Measurements from ENCODE around the gene ZNF813.

Gene ZNF813

GRCh38 chr19:53518121-53518520 lies 50.6 kb downstream of the ZNF813 start:
- no peak overlapping the region for H3K4me2 ChIP-seq (ENCODE audit: low read depth, low read length, poor library complexity, severe bottlenecking)
- no peak overlapping the region for H3K4me3 ChIP-seq (ENCODE audit: low read length, poor library complexity, severe bottlenecking)
- H3K9me2 ChIP-seq (replicated peaks; ENCODE audit: low read depth, low read length): no peaks in the 10 kb centered on the region
- H3K36me3 ChIP-seq (ENCODE audit: insufficient read depth, low read length): no peaks in the 10 kb centered on the region
- H3K4me1 ChIP-seq (ENCODE audit: insufficient read depth, low read length, poor library complexity, severe bottlenecking): peaks cover 15% of the 10 kb centered on the region
- H3K9me3 ChIP-seq (ENCODE audit: insufficient read depth, low read depth, low read length): no peaks in the 10 kb centered on the region
- peaks cover 5% of the 10 kb centered on the region; the same call in 1 of the 2 replicates for H3K79me2 ChIP-seq (ENCODE audit: insufficient read depth, low read length)
- no peaks in the 10 kb centered on the region for H3K27me3 ChIP-seq (ENCODE audit: insufficient read depth, low read length, poor library complexity, severe bottlenecking)
- TF ChIP-seq CTCF (conservative IDR thresholded peaks at IDR 0.05; ENCODE audit: low read length) (no peak), EZH2phosphoT487 (IDR thresholded peaks at IDR 0.05; ENCODE audit: borderline replicate concordance) (no peak)
- H3K9ac ChIP-seq (ENCODE audit: low read depth, low read length, poor library complexity, severe bottlenecking): no peak overlapping the region
- no peaks in the 10 kb centered on the region for H3F3A ChIP-seq (ENCODE audit: low read depth)
- H4K20me1 ChIP-seq (ENCODE audit: insufficient read depth, low read length, poor library complexity, severe bottlenecking): no peaks in the 10 kb centered on the region
- no peak overlapping the region for H2AFZ ChIP-seq (ENCODE audit: low read length)

- H3K36me3 ChIP-seq (ENCODE audit: insufficient read depth, low read length): no peaks in the 10 kb centered on the region
- peaks cover 5% of the 10 kb centered on the region; the same call in 1 of the 2 replicates for H3K79me2 ChIP-seq (ENCODE audit: insufficient read depth, low read length)
- no peak overlapping the region for H2AFZ ChIP-seq (ENCODE audit: low read length)
- no peak overlapping the region for H3K9ac ChIP-seq (ENCODE audit: low read depth, low read length, poor library complexity, severe bottlenecking)
- TF ChIP-seq CTCF (conservative IDR thresholded peaks at IDR 0.05; ENCODE audit: low read length) (no peak), EZH2phosphoT487 (IDR thresholded peaks at IDR 0.05; ENCODE audit: borderline replicate concordance) (no peak)
- no peaks in the 10 kb centered on the region for H3K9me2 ChIP-seq (replicated peaks; ENCODE audit: low read depth, low read length)
- H3K4me1 ChIP-seq (ENCODE audit: insufficient read depth, low read length, poor library complexity, severe bottlenecking): peaks cover 15% of the 10 kb centered on the region
- H4K20me1 ChIP-seq (ENCODE audit: insufficient read depth, low read length, poor library complexity, severe bottlenecking): no peaks in the 10 kb centered on the region
- no peaks in the 10 kb centered on the region for H3K27me3 ChIP-seq (ENCODE audit: insufficient read depth, low read length, poor library complexity, severe bottlenecking)
- H3K4me3 ChIP-seq (ENCODE audit: low read length, poor library complexity, severe bottlenecking): no peak overlapping the region
- H3F3A ChIP-seq (ENCODE audit: low read depth): no peaks in the 10 kb centered on the region
- H3K4me2 ChIP-seq (ENCODE audit: low read depth, low read length, poor library complexity, severe bottlenecking): no peak overlapping the region
- H3K9me3 ChIP-seq (ENCODE audit: insufficient read depth, low read depth, low read length): no peaks in the 10 kb centered on the region
Measured at GRCh38 chr19:53518716-53519115, 51.2 kb downstream of the ZNF813 start.

GRCh38 chr19:53519446-53519845 lies 51.9 kb downstream of the ZNF813 start:
- no peak overlapping the region for H2AFZ ChIP-seq (ENCODE audit: low read length)
- no peaks in the 10 kb centered on the region for H3K9me3 ChIP-seq (ENCODE audit: insufficient read depth, low read depth, low read length)
- TF ChIP-seq CTCF (conservative IDR thresholded peaks at IDR 0.05; ENCODE audit: low read length) (no peak), EZH2phosphoT487 (IDR thresholded peaks at IDR 0.05; ENCODE audit: borderline replicate concordance) (no peak)
- no peak overlapping the region for H3K4me3 ChIP-seq (ENCODE audit: low read length, poor library complexity, severe bottlenecking)
- H3K9me2 ChIP-seq (replicated peaks; ENCODE audit: low read depth, low read length): no peaks in the 10 kb centered on the region
- H3K9ac ChIP-seq (ENCODE audit: low read depth, low read length, poor library complexity, severe bottlenecking): no peak overlapping the region
- H3K36me3 ChIP-seq (ENCODE audit: insufficient read depth, low read length): no peaks in the 10 kb centered on the region
- no peaks in the 10 kb centered on the region for H4K20me1 ChIP-seq (ENCODE audit: insufficient read depth, low read length, poor library complexity, severe bottlenecking)
- H3K27me3 ChIP-seq (ENCODE audit: insufficient read depth, low read length, poor library complexity, severe bottlenecking): no peaks in the 10 kb centered on the region
- no peak overlapping the region for H3K4me2 ChIP-seq (ENCODE audit: low read depth, low read length, poor library complexity, severe bottlenecking)
- H3K79me2 ChIP-seq (ENCODE audit: insufficient read depth, low read length): peaks cover 5% of the 10 kb centered on the region; the same call in 1 of the 2 replicates
- peaks cover 15% of the 10 kb centered on the region for H3K4me1 ChIP-seq (ENCODE audit: insufficient read depth, low read length, poor library complexity, severe bottlenecking)
- H3F3A ChIP-seq (ENCODE audit: low read depth): no peaks in the 10 kb centered on the region

All from Loucy (cell line).